ENCODE data around the gene FGF8.

The FGF8 gene

GRCh38 chr10:101759309-101760247, 16.3 kb downstream of the FGF8 start:
- CTCF ChIA-PET: interaction anchor here (0.9 kb wide), 1 partner anchor 157 kb away, joined by 3 read pairs; no protein-coding TSS in a partner anchor
- TF ChIP-seq CTCF (IDR thresholded peaks at IDR 0.05; ENCODE audit: control extremely low read depth, extremely low read depth, low read depth, missing control alignments): no peak
- POLR2A ChIA-PET: no interaction called here
- DNase-seq (ENCODE audit: extremely low spot score): no peak

GRCh38 chr10:101758858-101759257, 17.1 kb downstream of the FGF8 start:
- POLR2A ChIA-PET: no interaction called here

GRCh38 chr10:101752241-101752640, 23.7 kb downstream of the FGF8 start:
- no peak for DNase-seq (ENCODE audit: extremely low spot score)
- POLR2A ChIA-PET: no interaction called here
- CTCF ChIA-PET: interaction anchor here (0.9 to 2.2 kb wide), 7 partner anchors 9 to 149 kb away, joined by 3 to 7 read pairs (median 4); no protein-coding TSS in a partner anchor
- no peak for TF ChIP-seq CTCF (IDR thresholded peaks at IDR 0.05; ENCODE audit: control extremely low read depth, extremely low read depth, low read depth, missing control alignments)

More at GRCh38 chr10:101758858-101759257, 17.1 kb downstream of the FGF8 start:
- no peak for DNase-seq (ENCODE audit: extremely low spot score)
- no peak for TF ChIP-seq CTCF (IDR thresholded peaks at IDR 0.05; ENCODE audit: control extremely low read depth, extremely low read depth, low read depth, missing control alignments)
- CTCF ChIA-PET: interaction anchor here (1.5 to 3.1 kb wide), 2 partner anchors 22 to 156 kb away, joined by 3 to 20 read pairs; no protein-coding TSS in a partner anchor

GRCh38 chr10:101749047-101750016, 26.6 kb downstream of the FGF8 start:
- POLR2A ChIA-PET: no interaction called here

GRCh38 chr10:101748496-101748895, 27.4 kb downstream of the FGF8 start:
- no peak for DNase-seq (ENCODE audit: extremely low spot score)
- TF ChIP-seq CTCF (IDR thresholded peaks at IDR 0.05; ENCODE audit: control extremely low read depth, extremely low read depth, low read depth, missing control alignments): no peak
- CTCF ChIA-PET: interaction anchor here (0.8 to 1.3 kb wide), 2 partner anchors 9 to 15 kb away, joined by 3 to 4 read pairs; no protein-coding TSS in a partner anchor
- POLR2A ChIA-PET: no interaction called here

More at GRCh38 chr10:101749047-101750016, 26.6 kb downstream of the FGF8 start:
- CTCF ChIA-PET: no interaction called here
- no peak for TF ChIP-seq CTCF (IDR thresholded peaks at IDR 0.05; ENCODE audit: control extremely low read depth, extremely low read depth, low read depth, missing control alignments)
- DNase-seq (ENCODE audit: extremely low spot score): peak; percentile 13

Data from GM10248 (cell line).